DMS153 treated with DMSO at 0.1 percent for 48 hours (cell line): ENCODE measurements around the gene ZNF74.

ENCODE experiments used
- DNase-seq: peaks from one replicate; lab custom pipeline; 2025; ENCODE audit not compliant: unreplicated experiment; lab: John Stamatoyannopoulos, UW

The ZNF74 gene

GRCh38 chr22:20418211-20418788 lies 24.3 kb downstream of the ZNF74 start:
- DNase-seq: peak; percentile 48

GRCh38 chr22:20419664-20419951 lies 25.7 kb downstream of the ZNF74 start:
- DNase-seq: no peak

- DNase-seq: no peak
These were observed 26.3 kb downstream of the ZNF74 start for GRCh38 chr22:20420157-20420842.

GRCh38 chr22:20421507-20421874 lies 27.5 kb downstream of the ZNF74 start:
- DNase-seq: no peak

- DNase-seq: no peak
These were observed 28.5 kb downstream of the ZNF74 start for GRCh38 chr22:20422271-20423007.

- no peak for DNase-seq
These were observed 29.3 kb downstream of the ZNF74 start for GRCh38 chr22:20423008-20423905.

GRCh38 chr22:20423906-20424551 lies 30.1 kb downstream of the ZNF74 start:
- DNase-seq: no peak

GRCh38 chr22:20424568-20424931 lies 30.6 kb downstream of the ZNF74 start:
- no peak for DNase-seq

GRCh38 chr22:20424932-20425565 lies 31.1 kb downstream of the ZNF74 start:
- no peak for DNase-seq

- DNase-seq: no peak
These were observed 31.8 kb downstream of the ZNF74 start for GRCh38 chr22:20425566-20426258.

GRCh38 chr22:20426259-20426615 lies 32.3 kb downstream of the ZNF74 start:
- DNase-seq: no peak

GRCh38 chr22:20427104-20427944 lies 33.4 kb downstream of the ZNF74 start:
- no peak for DNase-seq

- DNase-seq: no peak
These were observed 34.0 kb downstream of the ZNF74 start for GRCh38 chr22:20427945-20428417.

GRCh38 chr22:20428496-20429253 lies 34.7 kb downstream of the ZNF74 start:
- no peak for DNase-seq

- no peak for DNase-seq
These were observed 35.5 kb downstream of the ZNF74 start for GRCh38 chr22:20429254-20430100.

- DNase-seq: no peak
These were observed 36.3 kb downstream of the ZNF74 start for GRCh38 chr22:20430101-20430719.
